NCI-H2081 treated with DMSO at 0.1 percent for 48 hours (cell line): Measurements from ENCODE around the gene ACVR2A.

Experiments used
- DNase-seq: peaks from one replicate; lab custom pipeline; 2025; lab: John Stamatoyannopoulos, UW

The ACVR2A gene

GRCh38 chr2:147924647-147925046 is 79.8 kb downstream of the ACVR2A start:
- DNase-seq, result no peak

GRCh38 chr2:147925886-147926285 is 81.1 kb downstream of the ACVR2A start:
- DNase-seq, result no peak

DNA sequence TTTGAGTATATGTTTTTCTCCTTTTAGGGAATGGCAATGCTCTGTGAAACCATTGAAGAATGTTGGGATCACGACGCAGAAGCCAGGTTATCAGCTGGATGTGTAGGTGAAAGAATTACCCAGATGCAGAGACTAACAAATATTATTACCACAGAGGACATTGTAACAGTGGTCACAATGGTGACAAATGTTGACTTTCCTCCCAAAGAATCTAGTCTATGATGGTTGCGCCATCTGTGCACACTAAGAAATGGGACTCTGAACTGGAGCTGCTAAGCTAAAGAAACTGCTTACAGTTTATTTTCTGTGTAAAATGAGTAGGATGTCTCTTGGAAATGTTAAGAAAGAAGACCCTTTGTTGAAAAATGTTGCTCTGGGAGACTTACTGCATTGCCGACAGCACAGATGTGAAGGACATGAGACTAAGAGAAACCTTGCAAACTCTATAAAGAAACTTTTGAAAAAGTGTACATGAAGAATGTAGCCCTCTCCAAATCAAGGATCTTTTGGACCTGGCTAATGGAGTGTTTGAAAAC is 82.3 kb downstream of the ACVR2A start:
- no peak for DNase-seq

- no peak for DNase-seq
Observed at GRCh38 chr2:147933931-147934330, 89.1 kb downstream of the ACVR2A start.

- no peak for DNase-seq
Observed at GRCh38 chr2:147934881-147935620, 90.2 kb downstream of the ACVR2A start.

DNA sequence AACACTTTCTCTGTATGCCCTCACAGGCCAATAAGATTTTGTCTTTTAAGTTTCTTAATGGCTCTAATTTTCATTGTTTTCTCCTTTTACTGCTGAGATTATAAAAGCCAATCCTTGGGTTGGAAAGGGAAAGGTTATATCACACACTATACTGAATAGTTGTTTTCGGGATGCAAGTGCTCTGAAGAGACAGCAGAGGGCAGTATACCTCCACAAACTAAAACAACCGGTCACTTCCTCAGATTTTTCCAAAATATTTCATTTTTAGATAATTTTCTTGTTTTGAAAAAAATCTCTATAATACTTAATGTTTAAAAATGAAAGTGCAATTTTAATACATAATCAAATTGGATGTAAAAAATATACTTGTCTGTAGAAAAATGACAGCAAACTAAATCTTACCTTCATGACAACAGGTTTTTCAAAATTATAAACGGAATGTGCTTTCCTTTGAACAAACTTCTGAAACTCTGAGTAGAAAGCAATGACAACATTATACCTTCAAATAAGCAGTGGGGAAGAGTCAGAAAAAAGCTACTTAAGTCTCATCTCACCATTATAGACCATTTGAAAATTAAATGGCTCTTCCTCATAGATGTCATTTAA is 93.0 kb downstream of the ACVR2A start:
- DNase-seq, result no peak

GRCh38 chr2:147939313-147939712 is 94.5 kb downstream of the ACVR2A start:
- DNase-seq, result no peak

DNA sequence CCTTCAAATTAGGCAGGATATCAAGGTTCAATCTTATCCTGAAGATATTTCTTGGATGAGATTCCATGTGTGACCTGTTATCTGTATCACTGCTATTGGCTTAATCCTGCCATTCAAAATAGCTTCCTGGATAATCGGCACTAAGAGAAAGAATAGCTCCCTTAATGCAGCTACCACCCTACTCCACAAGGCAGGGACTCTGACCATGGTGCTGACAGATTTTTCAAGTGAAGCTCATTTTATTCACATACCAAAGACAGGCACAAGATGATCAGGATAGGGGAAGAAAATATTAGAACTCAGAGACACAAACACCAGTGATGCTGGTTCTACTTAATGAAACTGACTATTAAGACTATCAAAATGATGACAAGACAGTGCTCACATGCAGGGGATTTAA is 100.8 kb downstream of the ACVR2A start:
- no peak for DNase-seq

DNA sequence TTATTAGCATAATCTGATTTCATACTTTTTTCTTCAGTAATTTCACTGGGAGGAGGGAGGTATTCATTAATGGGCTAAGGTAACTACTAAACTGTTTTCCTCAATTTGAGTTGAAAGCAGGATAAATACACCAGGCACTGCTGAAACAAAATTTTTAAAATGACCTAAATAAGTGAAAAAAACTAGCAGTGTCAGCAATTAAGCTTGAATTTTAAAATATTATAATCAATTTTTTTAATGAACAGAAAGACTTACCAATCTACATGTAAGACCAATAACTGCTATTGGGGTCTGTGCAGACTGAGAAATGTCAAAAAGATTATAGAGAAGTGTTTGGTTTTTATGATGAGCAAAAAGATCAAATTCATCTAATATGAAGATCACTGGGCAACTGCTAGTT is 107.3 kb downstream of the ACVR2A start:
- no peak for DNase-seq

GRCh38 chr2:147968571-147968970 is 123.7 kb downstream of the ACVR2A start:
- DNase-seq, result no peak

DNA sequence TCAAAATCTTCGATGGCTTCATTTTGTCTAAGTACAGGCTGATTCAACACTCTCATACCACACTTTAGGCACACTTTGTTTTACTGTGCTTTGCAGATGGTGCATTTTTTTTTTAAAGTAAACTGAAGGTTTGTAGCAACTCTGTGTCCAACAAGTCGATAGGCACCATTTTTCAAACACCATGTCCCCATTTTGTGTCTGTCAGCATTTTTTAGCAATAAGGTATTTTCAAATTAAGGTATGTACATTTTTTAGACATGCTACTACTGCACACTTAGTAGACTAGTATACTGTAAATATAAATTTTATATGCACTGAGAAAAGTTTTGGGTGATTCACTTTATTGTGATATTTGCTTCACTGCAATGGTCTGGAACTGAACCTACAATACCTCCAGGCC is 131.3 kb downstream of the ACVR2A start:
- DNase-seq, result no peak

DNA sequence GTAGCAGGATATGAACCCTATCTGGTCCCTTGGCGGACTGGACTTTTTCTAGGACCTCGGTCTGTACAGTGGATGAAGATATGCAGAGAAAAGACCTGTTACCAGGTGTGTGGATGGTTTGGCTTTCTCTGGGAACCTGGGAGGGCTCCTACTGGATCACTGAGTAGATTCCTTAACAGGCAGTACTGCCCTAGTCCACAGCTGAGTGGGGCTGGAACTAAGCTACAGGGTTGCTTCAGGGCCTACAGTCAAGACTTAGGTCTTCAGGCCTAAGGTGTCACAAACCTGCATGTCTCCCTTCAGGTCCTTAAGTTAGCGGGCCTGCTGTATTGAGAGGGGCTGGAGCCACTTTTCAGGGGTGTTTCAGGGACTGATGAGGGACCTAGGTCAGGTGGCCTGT is 132.8 kb downstream of the ACVR2A start:
- no peak for DNase-seq
